GM12864 (cell line): ENCODE results near the gene ELAC2.

Source experiments
- DNase-seq: peaks from one replicate; pipeline ENCODE4 v3.0.0-alpha.2; 2011; ENCODE audit warnings: low read depth
- H3K4me3 ChIP-seq: 2 replicates; pipeline ENCODE4 v1.5.1; 2011; ENCODE audit warnings: mild to moderate bottlenecking, low read depth, low read length, control low read depth
- TF ChIP-seq, protein P1 (sequence below): IDR thresholded peaks from 2 replicates; pipeline ENCODE4 v1.5.1; 2011; ENCODE audit warnings: low read depth, mild to moderate bottlenecking, moderate library complexity, low read length, control low read depth, inconsistent platforms; ENCODE audit errors: missing control alignments

Gene ELAC2

DNA sequence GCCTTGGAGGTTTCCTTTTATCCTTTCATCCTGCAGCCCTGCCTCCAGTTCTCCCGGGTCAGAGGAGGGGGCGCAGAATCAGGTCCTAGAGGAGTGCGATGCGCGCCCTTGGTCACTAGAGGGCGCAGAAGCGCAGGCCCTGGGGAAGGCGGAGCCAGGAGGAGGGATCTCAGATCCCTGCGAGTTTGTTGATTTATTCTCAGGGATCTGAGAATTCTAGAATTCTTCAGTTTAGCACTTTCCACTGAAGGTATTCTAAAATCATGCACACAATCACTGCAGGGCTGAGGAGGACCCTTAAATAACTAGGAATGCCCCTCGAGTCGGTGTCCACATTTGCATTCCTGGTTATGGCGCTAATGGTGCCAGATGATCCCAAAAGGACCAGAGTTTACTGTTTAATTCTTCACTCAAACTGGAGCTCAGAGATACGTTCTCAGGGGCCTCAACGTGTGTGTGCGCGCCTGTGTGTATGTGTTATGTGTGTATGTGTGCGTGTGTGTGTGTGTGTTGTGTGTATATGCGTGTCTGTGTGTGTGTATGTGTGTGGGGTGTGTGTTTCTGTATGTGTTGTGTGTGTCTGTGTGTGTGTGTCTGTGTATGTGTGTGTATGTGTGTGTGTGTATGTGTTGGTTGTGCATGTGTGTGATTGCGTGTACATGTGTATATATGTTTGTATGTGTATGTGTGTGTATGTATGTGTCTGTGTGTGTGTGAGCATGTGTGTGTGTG, 6.9 kb upstream of the ELAC2 start:
- TF ChIP-seq, protein P1, sequence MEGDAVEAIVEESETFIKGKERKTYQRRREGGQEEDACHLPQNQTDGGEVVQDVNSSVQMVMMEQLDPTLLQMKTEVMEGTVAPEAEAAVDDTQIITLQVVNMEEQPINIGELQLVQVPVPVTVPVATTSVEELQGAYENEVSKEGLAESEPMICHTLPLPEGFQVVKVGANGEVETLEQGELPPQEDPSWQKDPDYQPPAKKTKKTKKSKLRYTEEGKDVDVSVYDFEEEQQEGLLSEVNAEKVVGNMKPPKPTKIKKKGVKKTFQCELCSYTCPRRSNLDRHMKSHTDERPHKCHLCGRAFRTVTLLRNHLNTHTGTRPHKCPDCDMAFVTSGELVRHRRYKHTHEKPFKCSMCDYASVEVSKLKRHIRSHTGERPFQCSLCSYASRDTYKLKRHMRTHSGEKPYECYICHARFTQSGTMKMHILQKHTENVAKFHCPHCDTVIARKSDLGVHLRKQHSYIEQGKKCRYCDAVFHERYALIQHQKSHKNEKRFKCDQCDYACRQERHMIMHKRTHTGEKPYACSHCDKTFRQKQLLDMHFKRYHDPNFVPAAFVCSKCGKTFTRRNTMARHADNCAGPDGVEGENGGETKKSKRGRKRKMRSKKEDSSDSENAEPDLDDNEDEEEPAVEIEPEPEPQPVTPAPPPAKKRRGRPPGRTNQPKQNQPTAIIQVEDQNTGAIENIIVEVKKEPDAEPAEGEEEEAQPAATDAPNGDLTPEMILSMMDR = peak; percentile 96
- peak; percentile 5 for DNase-seq

DNA sequence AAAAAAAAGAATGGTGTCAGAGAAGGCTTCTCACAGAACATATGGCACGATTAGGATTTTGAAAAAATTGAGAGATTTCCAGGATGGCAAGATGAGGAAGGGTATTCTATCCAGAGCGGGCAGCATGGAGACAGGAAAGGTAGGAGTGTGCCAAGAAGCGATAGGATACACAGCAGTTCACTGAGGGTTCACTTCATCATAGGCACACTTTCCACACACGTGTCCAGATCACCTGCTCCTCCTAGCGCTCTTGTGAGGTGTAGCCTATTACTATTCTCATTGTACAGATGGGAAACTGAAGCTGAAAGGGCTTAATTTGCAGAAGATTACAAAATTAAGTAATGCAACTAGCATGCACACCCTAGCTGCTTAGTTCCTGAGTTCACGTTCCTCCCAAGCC, 6.2 kb upstream of the ELAC2 start:
- DNase-seq = no peak
- H3K4me3 ChIP-seq = no peak overlapping the region
- TF ChIP-seq, protein P1 = no peak

More for the DNA sequence above, 6.9 kb upstream of the ELAC2 start:
- H3K4me3 ChIP-seq = no peak overlapping the region

DNA sequence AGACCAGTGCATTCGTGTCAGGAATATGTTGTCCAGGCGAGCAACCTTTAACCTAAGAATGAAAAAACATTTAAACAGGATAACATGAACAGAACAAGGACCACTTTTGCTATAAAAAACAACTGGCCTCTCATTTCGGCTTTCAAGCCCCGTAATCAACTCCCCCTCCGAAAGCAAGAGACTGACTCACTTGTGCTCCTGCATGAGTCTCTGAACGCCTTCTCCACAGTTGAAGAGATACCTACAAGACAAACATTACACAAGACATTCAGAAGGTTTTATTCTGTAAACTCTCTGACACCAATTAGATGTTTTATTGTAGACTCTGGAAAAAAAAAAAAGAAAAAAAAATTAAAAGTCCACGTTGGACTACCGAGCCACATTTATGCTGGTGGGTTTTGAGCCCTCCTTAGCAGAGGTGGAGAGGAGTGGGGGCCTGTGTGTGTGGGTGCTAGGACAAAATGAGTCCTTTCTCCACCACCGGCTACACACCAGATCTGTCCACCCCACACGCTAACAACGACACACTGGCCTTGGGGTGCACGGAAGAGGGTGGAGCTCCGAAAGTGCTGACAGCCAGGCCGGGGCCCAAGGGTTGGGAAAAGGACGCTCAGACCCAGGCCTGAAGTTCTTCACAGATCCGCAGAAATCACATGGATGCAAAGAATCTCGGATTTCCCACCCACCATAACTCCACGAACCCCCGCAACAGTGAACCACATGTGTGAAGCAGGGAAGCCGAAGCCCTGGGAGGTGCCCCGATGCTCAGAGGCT, 759 bp downstream of the ELAC2 start:
- DNase-seq = peak; percentile 3
- peak overlapping the region; percentile 76 for H3K4me3 ChIP-seq
- TF ChIP-seq, protein P1 = no peak

DNA sequence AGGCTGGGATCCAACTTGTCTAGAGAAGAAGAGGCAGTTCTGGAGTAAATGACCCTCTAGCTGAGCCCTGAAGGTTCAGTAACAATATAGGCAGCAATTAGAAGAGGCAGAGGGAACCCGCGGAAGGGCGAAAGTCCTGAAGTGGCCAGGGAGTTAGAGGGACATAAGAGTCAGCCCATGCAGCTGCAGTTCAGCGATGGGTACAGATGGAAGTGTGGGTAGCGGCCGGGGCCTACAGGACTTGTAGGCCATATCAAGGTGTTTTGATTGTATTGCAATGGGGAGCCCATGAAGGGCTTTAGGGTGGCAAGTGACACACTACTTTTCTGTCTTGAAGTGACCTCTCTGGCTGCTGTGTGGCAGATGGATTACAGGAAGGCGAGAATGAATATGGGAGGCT, 3.0 kb downstream of the ELAC2 start:
- H3K4me3 ChIP-seq = no peak overlapping the region
- TF ChIP-seq, protein P1 = no peak
- DNase-seq = no peak

DNA sequence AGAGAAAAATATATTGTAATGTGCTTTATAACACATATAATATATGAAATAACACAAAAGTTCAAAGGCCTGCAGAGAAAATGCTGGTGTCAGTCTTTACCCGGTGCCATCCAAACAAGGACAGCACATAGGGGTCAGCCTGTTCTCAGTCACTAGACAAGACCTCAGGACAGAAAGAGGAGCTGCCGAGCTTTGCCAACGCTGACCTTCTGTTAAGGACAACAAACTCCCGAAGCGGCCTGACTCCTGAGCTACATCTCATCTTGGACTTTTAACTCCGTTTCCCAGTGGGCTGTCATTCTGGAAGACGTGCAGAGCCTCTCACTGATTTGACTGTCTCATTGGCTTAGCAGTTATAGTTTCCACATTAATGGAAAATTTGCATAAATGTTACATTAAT, 6.9 kb downstream of the ELAC2 start:
- no peak overlapping the region for H3K4me3 ChIP-seq
- no peak for DNase-seq
- TF ChIP-seq, protein P1 = no peak

DNA sequence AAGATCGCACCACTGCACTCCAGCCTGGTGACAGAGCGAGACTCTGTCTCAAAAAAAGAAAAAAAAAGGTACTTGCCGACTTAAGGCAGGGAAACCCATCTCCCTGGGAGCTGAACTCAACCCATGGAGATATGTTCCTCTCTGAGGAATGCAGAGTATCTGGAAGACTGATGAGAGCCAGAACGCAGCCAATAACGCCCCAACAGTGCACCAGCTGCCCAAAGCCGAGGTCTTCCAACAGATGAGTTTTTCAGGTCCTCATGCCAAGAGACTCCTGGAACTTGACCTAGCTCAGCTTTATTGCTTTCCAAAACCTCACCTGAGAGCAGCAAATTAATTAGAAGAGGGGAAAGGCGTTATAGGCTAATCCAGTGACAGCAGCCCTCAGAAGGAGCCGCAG, 9.4 kb downstream of the ELAC2 start:
- H3K4me3 ChIP-seq = no peak overlapping the region
- DNase-seq = no peak
- TF ChIP-seq, protein P1 = no peak
